ENCODE data around the gene ELK1. TPM values are rescaled to one million over a fixed set of nuclear protein-coding genes. Genes with fewer than 3 reads are reported as not detected.
A peak's percentile ranks its signal among the peaks of the same experiment; 100 is the strongest.

The ELK1 gene
- total and polyA plus RNA-seq, 10 of the 15 experiments (the other 5 are each of a cell fraction or from before 2014, with no cell fraction given): 4.1 to 55.5 (median 32.9) TPM

GRCh38 chrX:47649271-47649670, 1.1 kb downstream of the ELK1 start:
- H3K27ac ChIP-seq (ENCODE audit: control insufficient read depth, insufficient read depth): peak overlapping the region; percentile 73
- no peaks in the 10 kb centered on the region; the same call in 2 of the 3 replicates for H3K9me3 ChIP-seq (replicated peaks; ENCODE audit: control insufficient read depth, insufficient read depth, low read length)
- peaks cover 28% of the 10 kb centered on the region for H3K79me2 ChIP-seq (ENCODE audit: control insufficient read depth, insufficient read depth, low read length)
- peak overlapping the region; percentile 64 for H3K4me3 ChIP-seq
- FAIRE-seq: no peak
- in situ Hi-C loops (cut with MboI): loop anchor here (10.0 kb wide), 2 partner anchors 84 to 434 kb away; partner anchors contain the start of genes ARAF and CDK16
- BruUV-seq (replicated peaks): no TSS peak
- ChIA-PET RAD21 (ENCODE audit: unreplicated experiment) (interaction anchor here (1.1 to 2.1 kb wide), 2 partner anchors 21 to 144 kb away, joined by 4 to 10 read pairs; no protein-coding TSS in a partner anchor), SMC1A (ENCODE audit: uncharacterized antibody, unreplicated experiment) (interaction anchor here (0.7 to 1.9 kb wide), 6 partner anchors 11 to 164 kb away, joined by 3 to 5 read pairs (median 4); partner anchors contain the start of gene CFP), POLR2A (interaction anchor here (0.5 to 3.0 kb wide), 6 partner anchors 8 to 205 kb away, joined by 3 to 9 read pairs (median 4); no protein-coding TSS in a partner anchor), CTCF (interaction anchor here (0.9 to 2.9 kb wide), 5 partner anchors 9 to 152 kb away, joined by 3 to 12 read pairs (median 3); partner anchors contain the start of gene CFP)
- H3K27me3 ChIP-seq (replicated peaks in 1 of 2; ENCODE audit: control insufficient read depth in 2 of 2, insufficient read depth in 2 of 2, low read length in 1 of 2): no peaks in the 10 kb centered on the region
- 20% methylated on average over 6 of the region's 8 CpGs for WGBS (ENCODE audit: insufficient coverage, insufficient replicate concordance, low lambda C conversion rate, missing lambda C conversion rate)
- H3K4me2 ChIP-seq (ENCODE audit: control insufficient read depth, insufficient read depth): peak overlapping the region; percentile 68
- intact Hi-C loops (cut with micrococcal nuclease; ENCODE audit: unreplicated experiment): no loop called here
- H4K20me1 ChIP-seq (ENCODE audit: control insufficient read depth, insufficient read depth): no peaks in the 10 kb centered on the region
- TF ChIP-seq BHLHE40 (IDR thresholded peaks at IDR 0.05; ENCODE audit: borderline replicate concordance in 1 of 2, low read depth in 2 of 2, low read length in 1 of 2) (0 out of 4 replicates have a peak, but pooled peaks of 1 of the 2 experiments have one; percentile 1), RCOR1 (conservative IDR thresholded peaks at IDR 0.05; ENCODE audit: low read depth, low read length) (no peak)
- DNase-seq (ENCODE audit: low read depth, low spot score): no peak
- ATAC-seq: no peak
- H3K36me3 ChIP-seq (ENCODE audit: control insufficient read depth in 2 of 2, insufficient read depth in 2 of 2, low read length in 1 of 2): no peaks in the 10 kb centered on the region; a peak in 1 of 4 replicates
- peak overlapping the region; percentile 76 for H3K9ac ChIP-seq (ENCODE audit: control insufficient read depth, insufficient read depth, low read length)
- no peak overlapping the region for H2AFZ ChIP-seq (ENCODE audit: control insufficient read depth, low read depth, low read length)
- H3K4me1 ChIP-seq (ENCODE audit: control insufficient read depth, insufficient read depth, low read length): peaks cover 2% of the 10 kb centered on the region; the same call in 1 of the 2 replicates

- FAIRE-seq (no peak), ATAC-seq (no peak), DNase-seq (ENCODE audit: low read depth, low spot score) (no peak)
- H3K4me1 ChIP-seq (ENCODE audit: control insufficient read depth, insufficient read depth, low read length): peaks cover 2% of the 10 kb centered on the region; the same call in 1 of the 2 replicates
- H3K4me3 ChIP-seq: peak overlapping the region; percentile 64
- ChIA-PET SMC1A (ENCODE audit: uncharacterized antibody, unreplicated experiment) (interaction anchor here (0.6 to 1.9 kb wide), 5 partner anchors 11 to 164 kb away, joined by 3 to 5 read pairs (median 4); no protein-coding TSS in a partner anchor), RAD21 (ENCODE audit: unreplicated experiment) (interaction anchor here (1.1 to 2.3 kb wide), 4 partner anchors 15 to 143 kb away, joined by 4 to 10 read pairs (median 4); no protein-coding TSS in a partner anchor), POLR2A (interaction anchor here (0.7 to 3.0 kb wide), 6 partner anchors 9 to 1087 kb away, joined by 3 to 9 read pairs (median 4); no protein-coding TSS in a partner anchor), CTCF (interaction anchor here (0.8 to 2.9 kb wide), 8 partner anchors 8 to 184 kb away, joined by 3 to 12 read pairs (median 3); partner anchors contain the start of gene CFP)
- H3K27ac ChIP-seq (ENCODE audit: control insufficient read depth, insufficient read depth): peak overlapping the region; percentile 73; the same call in 1 of the 2 replicates
- 54% methylated on average over 2 of the region's 2 CpGs for WGBS (ENCODE audit: insufficient coverage, insufficient replicate concordance, low lambda C conversion rate, missing lambda C conversion rate)
- peaks cover 30% of the 10 kb centered on the region for H3K79me2 ChIP-seq (ENCODE audit: control insufficient read depth, insufficient read depth, low read length)
- H3K9ac ChIP-seq (ENCODE audit: control insufficient read depth, insufficient read depth, low read length): no peak overlapping the region; the same call in 1 of the 2 replicates
- BruUV-seq (replicated peaks): TSS peak; percentile 39
- peak overlapping the region; percentile 68; the same call in 1 of the 2 replicates for H3K4me2 ChIP-seq (ENCODE audit: control insufficient read depth, insufficient read depth)
- no peak overlapping the region for H2AFZ ChIP-seq (ENCODE audit: control insufficient read depth, low read depth, low read length)
- H3K36me3 ChIP-seq (ENCODE audit: control insufficient read depth in 2 of 2, insufficient read depth in 2 of 2, low read length in 1 of 2): no peaks in the 10 kb centered on the region; a peak in 1 of 4 replicates
- H3K9me3 ChIP-seq (replicated peaks; ENCODE audit: control insufficient read depth, insufficient read depth, low read length): no peaks in the 10 kb centered on the region; the same call in 2 of the 3 replicates
- in situ Hi-C loops (cut with MboI) (loop anchor here (10.0 kb wide), 2 partner anchors 84 to 434 kb away; partner anchors contain the start of genes ARAF and CDK16), intact Hi-C loops (cut with micrococcal nuclease; ENCODE audit: unreplicated experiment) (no loop called here)
- H3K27me3 ChIP-seq (replicated peaks in 1 of 2; ENCODE audit: control insufficient read depth in 2 of 2, insufficient read depth in 2 of 2, low read length in 1 of 2): no peaks in the 10 kb centered on the region
- TF ChIP-seq WRNIP1 (IDR thresholded peaks at IDR 0.05; ENCODE audit: borderline replicate concordance, low read depth, low read length) (no peak), SMAD5 (IDR thresholded peaks at IDR 0.05; ENCODE audit: low read depth) (no peak), MTA3 (IDR thresholded peaks at IDR 0.05; ENCODE audit: borderline replicate concordance, low read length) (peak; percentile 5; the same call in 1 of the 2 replicates), BCL3 (IDR thresholded peaks at IDR 0.05; ENCODE audit: borderline replicate concordance, insufficient read depth, low read depth, low read length, poor library complexity, severe bottlenecking) (no peak)
- no peaks in the 10 kb centered on the region for H4K20me1 ChIP-seq (ENCODE audit: control insufficient read depth, insufficient read depth)
Measured at GRCh38 chrX:47648376-47648775, 2.0 kb downstream of the ELK1 start.
